SH-SY5Y (cell line): ENCODE results near the gene PARM1.

ENCODE experiments used
- GATA2 ChIP-seq: IDR thresholded peaks from 2 replicates; pipeline ENCODE4 v1.6.1; 2011; ENCODE audit warnings: mild to moderate bottlenecking, low read depth, low read length
- GATA3 ChIP-seq: IDR thresholded peaks from 2 replicates; pipeline ENCODE4 v1.6.1; 2011; ENCODE audit warnings: low read depth, mild to moderate bottlenecking, low read length, moderate library complexity

DNA sequence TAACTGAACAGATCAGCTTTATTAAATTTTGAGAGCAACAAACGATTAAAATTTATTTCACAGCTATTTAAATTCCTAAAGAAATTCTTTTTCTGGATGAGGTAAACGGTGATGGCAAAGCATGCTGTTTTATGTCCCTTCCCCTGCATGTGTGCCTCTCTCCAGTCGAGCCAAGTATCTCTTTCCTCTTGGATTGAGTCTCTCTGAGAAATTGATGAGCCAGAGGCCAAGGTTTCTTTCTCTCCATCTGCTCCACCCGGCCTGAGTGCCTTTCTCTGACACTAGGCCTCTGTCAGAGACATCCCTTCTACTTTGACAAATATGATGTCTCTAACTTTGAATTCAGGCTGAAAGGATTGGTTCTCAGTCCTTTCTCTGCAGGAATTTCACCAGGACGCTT, 42.6 kb upstream of the PARM1 start:
- no peak for TF ChIP-seq GATA2
- no peak for TF ChIP-seq GATA3
